Measurements from ENCODE around the gene SCD5. TPM values are rescaled to one million over a fixed set of nuclear protein-coding genes. Genes with fewer than 3 reads are reported as not detected.
A peak's percentile ranks its signal among the peaks of the same experiment; 100 is the strongest.

The SCD5 gene
- total and polyA plus RNA-seq, 2 donors (not counting 3 experiments of a cell fraction or from before 2014, with no cell fraction given): 38.4 to 38.5 TPM

- H3K79me2 ChIP-seq (ENCODE audit: control insufficient read depth, insufficient read depth, low read length): peaks cover 19% of the 10 kb centered on the region
- DNase-seq (ENCODE audit: low read depth, low spot score) (no peak), FAIRE-seq (peak; percentile 52)
- TF ChIP-seq MYC (IDR thresholded peaks at IDR 0.05; ENCODE audit: low read depth, low read length) (no peak), FOS (IDR thresholded peaks at IDR 0.05; ENCODE audit: borderline replicate concordance, insufficient read depth, low read length) (no peak)
- no peaks in the 10 kb centered on the region for H4K20me1 ChIP-seq (replicated peaks; ENCODE audit: control insufficient read depth, extremely low read depth, insufficient read depth, low read length)
- ChIA-PET CTCF (interaction anchor here (1.3 to 1.4 kb wide), 2 partner anchors 9 to 51 kb away, joined by 4 to 7 read pairs; no protein-coding TSS in a partner anchor), POLR2A (no interaction called here)
- no peak overlapping the region for H2AFZ ChIP-seq (ENCODE audit: low read depth, low read length)
- H3K4me2 ChIP-seq (ENCODE audit: insufficient read depth, low read length): no peak overlapping the region
- H3K9ac ChIP-seq (replicated peaks; ENCODE audit: extremely low read depth, insufficient read depth, low read length): no peak overlapping the region
- H3K9me3 ChIP-seq (replicated peaks; ENCODE audit: control insufficient read depth, insufficient read depth, low read length): no peaks in the 10 kb centered on the region
- H3K27me3 ChIP-seq (ENCODE audit: control insufficient read depth in 2 of 2, insufficient read depth in 2 of 2, low read length in 2 of 2): no peaks in the 10 kb centered on the region
- intact Hi-C loops (cut with micrococcal nuclease) (loop anchor here (10.0 kb wide), 1 partner anchor 465 kb away; no protein-coding TSS in a partner anchor), dilution Hi-C loops (cut with MboI; ENCODE audit: extremely low pct_ligation_motif_present, low sequenced_read_pairs) (no loop called here)
- H3K9me1 ChIP-seq (replicated peaks; ENCODE audit: control insufficient read depth, extremely low read depth, insufficient read depth, low read length): no peaks in the 10 kb centered on the region
- no peak overlapping the region for H3K27ac ChIP-seq (ENCODE audit: insufficient read depth, low read depth, low read length)
- H3K36me3 ChIP-seq (ENCODE audit: control insufficient read depth in 2 of 2, extremely low read depth in 1 of 2, insufficient read depth in 2 of 2, low read length in 2 of 2): peaks cover 0 to 2% of the 10 kb centered on the region in 2 experiments
- H3K4me1 ChIP-seq (ENCODE audit: control insufficient read depth, extremely low read depth, insufficient read depth, low read length): peaks cover 30% of the 10 kb centered on the region
- no peak overlapping the region for H3K4me3 ChIP-seq (replicated peaks in 1 of 3; ENCODE audit: insufficient read depth in 1 of 3, low read depth in 1 of 3, low read length in 3 of 3)
- BruUV-seq (replicated peaks): no TSS peak
These were observed 8.4 kb downstream of the SCD5 start for GRCh38 chr4:82790060-82790660.

- dilution Hi-C loops (cut with MboI; ENCODE audit: extremely low pct_ligation_motif_present, low sequenced_read_pairs): no loop called here
- no peaks in the 10 kb centered on the region for H3K36me3 ChIP-seq (ENCODE audit: control insufficient read depth in 2 of 2, extremely low read depth in 1 of 2, insufficient read depth in 2 of 2, low read length in 2 of 2)
- no peaks in the 10 kb centered on the region for H4K20me1 ChIP-seq (replicated peaks; ENCODE audit: control insufficient read depth, extremely low read depth, insufficient read depth, low read length)
- no peak for DNase-seq (ENCODE audit: low read depth, low spot score)
- H3K79me2 ChIP-seq (ENCODE audit: control insufficient read depth, insufficient read depth, low read length): peaks cover 18% of the 10 kb centered on the region
- TF ChIP-seq POLR2A (IDR thresholded peaks at IDR 0.05; ENCODE audit: low read depth, low read length): no peak
- no peak for TF ChIP-seq GATA2 (IDR thresholded peaks at IDR 0.05; ENCODE audit: insufficient read depth, insufficient read length, low read depth, low read length)
- no peak for TF ChIP-seq MYC (IDR thresholded peaks at IDR 0.05; ENCODE audit: low read depth, low read length)
- TF ChIP-seq MAX (IDR thresholded peaks at IDR 0.05; ENCODE audit: insufficient read depth, insufficient read length): no peak
- TF ChIP-seq FOS (IDR thresholded peaks at IDR 0.05; ENCODE audit: borderline replicate concordance, insufficient read depth, low read length): no peak
- no peak for TF ChIP-seq JUN (IDR thresholded peaks at IDR 0.05; ENCODE audit: borderline replicate concordance, insufficient read depth, insufficient read length, low read depth)
- no peak for TF ChIP-seq POLR2AphosphoS5 (IDR thresholded peaks at IDR 0.05; ENCODE audit: insufficient read depth, low read depth, low read length)
- no peak for TF ChIP-seq CTCF (IDR thresholded peaks at IDR 0.05; ENCODE audit: extremely low read depth in 1 of 2, insufficient read depth in 1 of 2, low read depth in 1 of 2, low read length in 2 of 2)
- no peak for TF ChIP-seq EZH2 (IDR thresholded peaks at IDR 0.05; ENCODE audit: borderline replicate concordance, low read depth, low read length, severe bottlenecking)
- no peak overlapping the region for H3K4me2 ChIP-seq (ENCODE audit: insufficient read depth, low read length)
- intact Hi-C loops (cut with micrococcal nuclease): no loop called here
- H3K9ac ChIP-seq (replicated peaks; ENCODE audit: extremely low read depth, insufficient read depth, low read length): no peak overlapping the region
- H3K9me3 ChIP-seq (replicated peaks; ENCODE audit: control insufficient read depth, insufficient read depth, low read length): no peaks in the 10 kb centered on the region
- H3K4me3 ChIP-seq (replicated peaks in 1 of 3; ENCODE audit: insufficient read depth in 1 of 3, low read depth in 1 of 3, low read length in 3 of 3): no peak overlapping the region
- POLR2A ChIA-PET: no interaction called here
- no TSS peak for BruUV-seq (replicated peaks)
- no peak overlapping the region for H2AFZ ChIP-seq (ENCODE audit: low read depth, low read length)
- H3K27ac ChIP-seq (ENCODE audit: insufficient read depth, low read depth, low read length): no peak overlapping the region
- FAIRE-seq: no peak
- no peaks in the 10 kb centered on the region for H3K9me1 ChIP-seq (replicated peaks; ENCODE audit: control insufficient read depth, extremely low read depth, insufficient read depth, low read length)
- H3K27me3 ChIP-seq (ENCODE audit: control insufficient read depth in 2 of 2, insufficient read depth in 2 of 2, low read length in 2 of 2): no peaks in the 10 kb centered on the region
- peaks cover 40% of the 10 kb centered on the region for H3K4me1 ChIP-seq (ENCODE audit: control insufficient read depth, extremely low read depth, insufficient read depth, low read length)
- CTCF ChIA-PET: interaction anchor here (1.1 to 1.4 kb wide), 5 partner anchors 8 to 50 kb away, joined by 4 to 7 read pairs (median 6); partner anchors contain the start of gene SCD5
These were observed 9.4 kb downstream of the SCD5 start for GRCh38 chr4:82789025-82789776.

Measured in endothelial cell of umbilical vein (primary cell).